Measurements from ENCODE around the gene MDGA2.

GRCh38 chr14:47490766-47491165, 184.6 kb downstream of the MDGA2 start:
- TF ChIP-seq POLR2A (IDR thresholded peaks at IDR 0.05; ENCODE audit: low read depth, low read length) = no peak
- no peak for TF ChIP-seq USF2 (IDR thresholded peaks at IDR 0.05; ENCODE audit: low read depth, low read length)
- TF ChIP-seq CTCF (conservative IDR thresholded peaks at IDR 0.05; ENCODE audit: low read depth, low read length) = no peak
- no peak for TF ChIP-seq NFE2L2 (IDR thresholded peaks at IDR 0.05; ENCODE audit: low read depth, low read length)

All from IMR-90 (cell line).